BE2C (cell line): Measurements from ENCODE around the gene CCDC150.

Experiments used
- DNase-seq: peaks from one replicate; pipeline ENCODE4 v3.0.0-alpha.2; 2020
- H3K27me3 ChIP-seq: fragments of 250-450 bp; sonication (Bioruptor Pico); 2 replicates; pipeline ENCODE4 v1.5.1; 2020; ENCODE audit warnings: mild to moderate bottlenecking
- H3K36me3 ChIP-seq: fragments of 250-450 bp; sonication (Bioruptor Pico); 2 replicates; pipeline ENCODE4 v1.5.1; 2020; ENCODE audit warnings: mild to moderate bottlenecking
- H3K4me1 ChIP-seq: fragments of 250-450 bp; sonication (Bioruptor Pico); 2 replicates; pipeline ENCODE4 v1.5.1; 2020
- H3K4me3 ChIP-seq: 2 replicates; pipeline ENCODE4 v1.5.1; 2011; ENCODE audit warnings: low read depth, low read length
- H3K9me3 ChIP-seq: fragments of 250-450 bp; sonication (Bioruptor Pico); 2 replicates; pipeline ENCODE4 v1.5.1; 2020
- TF ChIP-seq, protein P1 (sequence below): IDR thresholded peaks from 2 replicates; pipeline ENCODE4 v1.5.1; 2012; ENCODE audit warnings: mild to moderate bottlenecking, low read depth, low read length

CCDC150 gene

DNA sequence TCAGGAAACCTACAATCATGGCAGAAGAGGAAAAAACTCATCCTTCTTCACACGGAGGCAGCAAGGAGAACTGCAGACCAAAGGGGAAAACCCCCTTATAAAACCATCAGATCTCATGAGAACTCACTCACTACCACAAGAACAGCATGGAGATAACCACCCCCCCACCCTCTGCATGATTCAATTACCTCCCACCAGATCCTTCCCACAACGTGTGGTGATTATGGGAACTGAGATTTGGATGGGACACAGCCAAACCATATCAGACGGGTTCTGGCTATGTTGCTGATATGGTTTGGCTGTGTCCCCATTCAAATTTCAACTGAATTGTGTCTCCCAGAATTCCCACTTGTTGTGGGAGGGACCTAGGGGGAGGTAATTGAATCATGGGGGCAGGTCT, 28.7 kb upstream of the CCDC150 start:
- Histone ChIP-seq H3K4me1 (peaks cover 16% of the 10 kb centered on the region), H3K27me3 (no peaks in the 10 kb centered on the region), H3K4me3 (no peak overlapping the region), H3K36me3 (no peaks in the 10 kb centered on the region), H3K9me3 (no peaks in the 10 kb centered on the region)
- peak; percentile 71 for DNase-seq
- TF ChIP-seq, protein P1, sequence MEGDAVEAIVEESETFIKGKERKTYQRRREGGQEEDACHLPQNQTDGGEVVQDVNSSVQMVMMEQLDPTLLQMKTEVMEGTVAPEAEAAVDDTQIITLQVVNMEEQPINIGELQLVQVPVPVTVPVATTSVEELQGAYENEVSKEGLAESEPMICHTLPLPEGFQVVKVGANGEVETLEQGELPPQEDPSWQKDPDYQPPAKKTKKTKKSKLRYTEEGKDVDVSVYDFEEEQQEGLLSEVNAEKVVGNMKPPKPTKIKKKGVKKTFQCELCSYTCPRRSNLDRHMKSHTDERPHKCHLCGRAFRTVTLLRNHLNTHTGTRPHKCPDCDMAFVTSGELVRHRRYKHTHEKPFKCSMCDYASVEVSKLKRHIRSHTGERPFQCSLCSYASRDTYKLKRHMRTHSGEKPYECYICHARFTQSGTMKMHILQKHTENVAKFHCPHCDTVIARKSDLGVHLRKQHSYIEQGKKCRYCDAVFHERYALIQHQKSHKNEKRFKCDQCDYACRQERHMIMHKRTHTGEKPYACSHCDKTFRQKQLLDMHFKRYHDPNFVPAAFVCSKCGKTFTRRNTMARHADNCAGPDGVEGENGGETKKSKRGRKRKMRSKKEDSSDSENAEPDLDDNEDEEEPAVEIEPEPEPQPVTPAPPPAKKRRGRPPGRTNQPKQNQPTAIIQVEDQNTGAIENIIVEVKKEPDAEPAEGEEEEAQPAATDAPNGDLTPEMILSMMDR, result 0 out of 2 replicates have a peak, but pooled peaks have one; percentile 4

DNA sequence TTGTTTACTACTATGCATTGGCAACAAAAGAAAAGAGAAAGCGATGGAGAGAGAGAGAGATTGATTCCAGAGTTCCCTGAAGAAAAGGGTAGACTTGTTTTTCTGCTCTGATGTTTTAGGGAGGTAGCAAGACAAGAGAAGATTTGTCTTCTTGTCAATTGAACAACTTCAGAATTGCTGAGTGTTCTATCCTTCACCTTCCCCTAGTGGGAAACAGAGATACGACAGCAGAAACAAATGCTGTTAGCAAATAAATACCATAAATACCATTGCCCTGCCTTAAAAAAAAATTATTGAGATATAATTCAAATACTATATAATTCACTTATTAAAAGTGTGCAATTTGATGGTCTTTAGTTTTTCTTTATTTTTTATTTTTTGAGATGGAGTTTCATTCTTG, 26.2 kb upstream of the CCDC150 start:
- DNase-seq, result no peak
- Histone ChIP-seq H3K4me3 (no peak overlapping the region), H3K4me1 (peaks cover 11% of the 10 kb centered on the region), H3K36me3 (no peaks in the 10 kb centered on the region), H3K9me3 (no peaks in the 10 kb centered on the region), H3K27me3 (no peaks in the 10 kb centered on the region)
- TF ChIP-seq, protein P1, result no peak

DNA sequence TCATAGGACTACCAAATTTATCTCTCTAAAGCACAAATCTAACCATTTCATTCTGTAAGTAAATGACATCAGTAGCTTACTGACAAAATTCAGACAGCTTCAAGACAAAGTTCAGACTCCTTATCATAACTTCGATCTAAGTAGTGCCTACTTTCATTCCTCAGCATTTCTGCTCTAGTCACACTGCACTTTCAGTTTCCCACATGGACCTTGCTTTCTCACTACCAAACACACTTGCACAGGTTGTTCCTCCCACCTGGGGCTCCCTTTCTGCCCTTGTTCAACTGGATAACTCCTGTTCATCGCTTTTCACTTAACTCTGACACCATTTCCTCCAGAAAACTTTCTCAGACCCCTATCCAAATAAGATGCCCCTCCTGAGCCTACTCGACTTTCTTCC, 22.1 kb upstream of the CCDC150 start:
- Histone ChIP-seq H3K36me3 (no peaks in the 10 kb centered on the region), H3K4me3 (no peak overlapping the region), H3K4me1 (no peaks in the 10 kb centered on the region), H3K27me3 (no peaks in the 10 kb centered on the region), H3K9me3 (no peaks in the 10 kb centered on the region)
- no peak for DNase-seq
- TF ChIP-seq, protein P1, result no peak

DNA sequence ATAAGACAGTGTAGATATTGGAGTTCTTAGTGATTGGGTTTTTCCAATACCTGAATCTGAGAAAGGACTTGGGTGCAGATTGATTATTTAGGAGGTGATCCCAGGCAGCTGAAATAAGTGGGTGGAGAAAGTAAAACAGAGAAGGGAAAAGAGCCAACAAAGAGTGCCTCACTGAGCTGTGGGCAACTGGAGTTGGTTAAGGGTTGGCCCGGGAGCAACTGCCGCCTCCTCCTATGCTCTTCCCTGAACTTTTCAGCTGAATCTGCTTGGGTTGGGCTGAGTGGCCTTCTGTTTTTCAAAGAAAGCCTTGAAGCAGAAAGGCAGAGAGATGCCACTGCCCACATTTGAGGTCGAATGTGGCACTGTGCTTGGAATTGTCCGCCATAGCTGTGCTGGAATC, 20.9 kb upstream of the CCDC150 start:
- no peaks in the 10 kb centered on the region for H3K27me3 ChIP-seq
- no peaks in the 10 kb centered on the region for H3K36me3 ChIP-seq
- TF ChIP-seq, protein P1, result no peak
- H3K9me3 ChIP-seq, result no peaks in the 10 kb centered on the region
- no peak overlapping the region for H3K4me3 ChIP-seq
- no peak for DNase-seq
- no peaks in the 10 kb centered on the region for H3K4me1 ChIP-seq

DNA sequence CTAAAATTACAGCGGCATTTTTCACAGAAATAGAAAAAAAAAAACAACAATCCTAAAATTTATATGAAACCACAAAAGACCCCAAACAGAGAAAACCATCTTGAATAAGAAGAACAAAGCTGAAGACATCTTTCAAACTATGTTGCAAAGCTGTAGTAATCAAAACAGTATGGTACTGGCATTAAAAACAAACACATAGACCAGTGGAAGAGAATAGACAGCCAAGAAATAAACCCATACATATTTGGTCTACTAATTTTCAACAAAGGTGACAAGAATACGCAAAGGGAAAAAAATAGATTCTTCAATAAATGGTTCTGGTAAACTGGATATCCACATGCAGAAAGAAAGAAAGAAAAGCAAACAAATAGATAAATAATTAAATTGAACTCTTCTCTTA, 9.0 kb upstream of the CCDC150 start:
- H3K4me3 ChIP-seq, result no peak overlapping the region
- TF ChIP-seq, protein P1, result no peak
- H3K9me3 ChIP-seq, result no peaks in the 10 kb centered on the region
- no peaks in the 10 kb centered on the region for H3K4me1 ChIP-seq
- H3K27me3 ChIP-seq, result no peaks in the 10 kb centered on the region
- DNase-seq, result no peak
- no peaks in the 10 kb centered on the region for H3K36me3 ChIP-seq

DNA sequence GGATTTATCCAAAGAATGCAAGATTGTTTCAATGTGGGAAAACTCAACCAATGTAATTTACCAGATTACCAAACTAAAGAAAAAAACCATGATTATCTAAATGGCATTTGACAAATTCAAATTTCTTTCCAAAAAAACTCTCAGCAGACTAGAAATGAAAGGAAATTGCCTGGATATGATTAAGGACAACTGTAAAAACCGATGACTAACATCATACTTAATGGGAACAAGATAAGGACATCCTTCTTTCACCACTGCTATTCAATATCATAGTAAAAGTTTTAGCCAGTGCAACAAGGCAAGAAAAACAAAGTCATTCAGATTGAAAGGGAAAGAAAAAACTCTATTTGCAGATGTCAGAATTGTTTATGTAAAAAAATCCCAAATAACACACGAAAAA, 4.4 kb upstream of the CCDC150 start:
- H3K27me3 ChIP-seq, result no peaks in the 10 kb centered on the region
- H3K36me3 ChIP-seq, result no peaks in the 10 kb centered on the region
- H3K4me1 ChIP-seq, result no peaks in the 10 kb centered on the region
- DNase-seq, result no peak
- no peak overlapping the region for H3K4me3 ChIP-seq
- TF ChIP-seq, protein P1, result no peak
- H3K9me3 ChIP-seq, result no peaks in the 10 kb centered on the region
